Smooth muscle cell (in vitro differentiated cells): Measurements from ENCODE around the gene HNMT. TPM values are rescaled to one million over a fixed set of nuclear protein-coding genes. Genes with fewer than 3 reads are reported as not detected.

Experiments used
- DNase-seq: peaks from one replicate; lab custom pipeline; 2025; ENCODE audit not compliant: unreplicated experiment; lab: John Stamatoyannopoulos, UW
- H2AFZ ChIP-seq: fragments of 200-600 bp; sonication (generic); 2 replicates; pipeline ENCODE4 v1.6.0; 2016; ENCODE audit warnings: antibody characterized with exemption, low read depth, mild to moderate bottlenecking
- H3F3A ChIP-seq: fragments of 200-600 bp; sonication (generic); 2 replicates; pipeline ENCODE4 v1.6.0; 2017; ENCODE audit warnings: antibody characterized with exemption, low read depth
- H3K27ac ChIP-seq: fragments of 200-600 bp; sonication (generic); 2 replicates; pipeline ENCODE4 v1.5.1; 2016; ENCODE audit warnings: low read depth, mild to moderate bottlenecking
- H3K27me3 ChIP-seq: fragments of 200-600 bp; sonication (generic); 2 replicates; pipeline ENCODE4 v1.6.1; 2016; ENCODE audit warnings: low read depth, mild to moderate bottlenecking
- H3K36me3 ChIP-seq: fragments of 200-600 bp; sonication (generic); 2 replicates; pipeline ENCODE4 v1.5.1; 2016; ENCODE audit warnings: low read depth
- H3K4me1 ChIP-seq: fragments of 200-600 bp; sonication (generic); 2 replicates; pipeline ENCODE4 v1.5.1; 2016; ENCODE audit warnings: low read depth
- H3K4me2 ChIP-seq: fragments of 200-600 bp; sonication (generic); 2 replicates; pipeline ENCODE4 v1.6.0; 2016; ENCODE audit warnings: mild to moderate bottlenecking
- H3K4me3 ChIP-seq: fragments of 200-600 bp; sonication (generic); 2 replicates; pipeline ENCODE4 v1.5.1; 2016; ENCODE audit warnings: mild to moderate bottlenecking
- H3K79me2 ChIP-seq: fragments of 200-600 bp; sonication (generic); 2 replicates; pipeline ENCODE4 v1.6.0; 2016; ENCODE audit warnings: low read depth, mild to moderate bottlenecking
- H3K9ac ChIP-seq: fragments of 200-600 bp; sonication (generic); 2 replicates; pipeline ENCODE4 v1.6.0; 2016; ENCODE audit warnings: low read depth
- H3K9me3 ChIP-seq: fragments of 200-600 bp; sonication (generic); replicated peaks from 2 replicates; pipeline ENCODE4 v1.5.1; 2016; ENCODE audit warnings: low read depth
- H4K20me1 ChIP-seq: fragments of 200-600 bp; sonication (generic); 2 replicates; pipeline ENCODE4 v1.6.0; 2016; ENCODE audit warnings: low read depth
- WGBS: methylation state at CpG from one replicate; pipeline ENCODE4 v1.1.7; 2016; ENCODE audit warnings: low lambda C conversion rate; 5-methylcytosine and 5-hydroxymethylcytosine counted together
- polyA plus RNA-seq: library from polyadenylated mRNA; unstranded; fragments of >200 nt; fragmentation: Nextera tagmentation; extraction: Ambion mirVana; gene quantifications from 2 replicates; pipeline ENCODE4 v1.2.1, GENCODE V29; 2016
- total RNA-seq: library from RNA; depleted of rRNA; stranded (reverse); fragments of >200 nt; gene quantifications from 2 replicates; pipeline ENCODE4 v1.2.3, GENCODE V29; 2014
- TF ChIP-seq, protein P1 (sequence below): fragments of 200-600 bp; sonication (generic); IDR thresholded peaks from 2 replicates; pipeline ENCODE4 v1.5.1; 2017; ENCODE audit warnings: borderline replicate concordance, mild to moderate bottlenecking, antibody characterized with exemption; ENCODE audit not compliant: insufficient read depth, poor library complexity, severe bottlenecking

The HNMT gene
- total and polyA plus RNA-seq, 2 experiments from 2014 or later = 3.6 to 9.6 TPM

DNA sequence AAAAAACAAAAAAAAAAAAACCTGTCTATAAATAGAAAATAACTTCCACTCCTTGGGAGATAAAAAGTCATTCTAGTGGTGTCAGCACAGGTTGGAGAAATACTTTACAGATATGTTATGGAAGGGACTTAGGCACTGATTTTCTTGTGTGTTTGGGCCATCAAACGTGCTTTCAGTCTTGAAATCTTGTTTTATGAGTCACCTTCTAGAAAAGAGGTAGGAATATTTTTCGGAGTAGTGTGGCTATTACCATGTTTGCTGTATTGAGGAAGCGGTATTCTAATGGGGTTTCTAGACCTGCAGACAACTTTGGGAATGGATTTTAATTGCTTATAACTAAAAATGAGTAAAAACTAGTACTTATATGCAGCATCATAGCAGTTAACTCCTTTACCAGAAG lies 12.0 kb downstream of the HNMT start:
- TF ChIP-seq, protein P1, sequence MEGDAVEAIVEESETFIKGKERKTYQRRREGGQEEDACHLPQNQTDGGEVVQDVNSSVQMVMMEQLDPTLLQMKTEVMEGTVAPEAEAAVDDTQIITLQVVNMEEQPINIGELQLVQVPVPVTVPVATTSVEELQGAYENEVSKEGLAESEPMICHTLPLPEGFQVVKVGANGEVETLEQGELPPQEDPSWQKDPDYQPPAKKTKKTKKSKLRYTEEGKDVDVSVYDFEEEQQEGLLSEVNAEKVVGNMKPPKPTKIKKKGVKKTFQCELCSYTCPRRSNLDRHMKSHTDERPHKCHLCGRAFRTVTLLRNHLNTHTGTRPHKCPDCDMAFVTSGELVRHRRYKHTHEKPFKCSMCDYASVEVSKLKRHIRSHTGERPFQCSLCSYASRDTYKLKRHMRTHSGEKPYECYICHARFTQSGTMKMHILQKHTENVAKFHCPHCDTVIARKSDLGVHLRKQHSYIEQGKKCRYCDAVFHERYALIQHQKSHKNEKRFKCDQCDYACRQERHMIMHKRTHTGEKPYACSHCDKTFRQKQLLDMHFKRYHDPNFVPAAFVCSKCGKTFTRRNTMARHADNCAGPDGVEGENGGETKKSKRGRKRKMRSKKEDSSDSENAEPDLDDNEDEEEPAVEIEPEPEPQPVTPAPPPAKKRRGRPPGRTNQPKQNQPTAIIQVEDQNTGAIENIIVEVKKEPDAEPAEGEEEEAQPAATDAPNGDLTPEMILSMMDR = no peak
- Histone ChIP-seq H3K79me2 (peaks cover 3% of the 10 kb centered on the region), H3K9me3 (no peaks in the 10 kb centered on the region), H3K4me2 (no peak overlapping the region), H4K20me1 (no peaks in the 10 kb centered on the region), H2AFZ (no peak overlapping the region), H3F3A (no peaks in the 10 kb centered on the region), H3K27me3 (no peaks in the 10 kb centered on the region), H3K4me1 (no peaks in the 10 kb centered on the region), H3K36me3 (no peaks in the 10 kb centered on the region), H3K9ac (no peak overlapping the region), H3K27ac (peak overlapping the region; percentile 13), H3K4me3 (no peak overlapping the region)
- 80% methylated on average over 3 of the region's 3 CpGs for WGBS
- no peak for DNase-seq

DNA sequence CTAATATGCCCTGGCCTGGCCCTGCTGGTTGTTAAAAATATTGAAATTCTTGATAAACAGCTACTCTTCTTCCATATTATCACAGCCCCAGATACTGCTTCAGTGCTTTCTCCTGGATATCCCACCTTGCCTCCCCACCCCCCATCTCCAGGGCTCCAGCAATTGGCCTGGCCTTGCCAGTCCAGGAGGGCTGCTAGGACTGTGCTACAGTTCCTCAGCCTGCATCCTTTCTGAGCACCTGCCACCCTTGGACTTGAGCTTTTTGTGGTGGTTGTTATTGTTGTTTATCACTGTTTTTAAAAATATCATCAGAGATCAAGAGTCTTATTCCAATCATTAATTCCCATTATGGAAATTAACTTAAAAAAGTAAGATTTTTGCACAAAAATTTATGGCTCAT lies 13.5 kb downstream of the HNMT start:
- H3F3A ChIP-seq = no peaks in the 10 kb centered on the region
- no peak overlapping the region for H3K9ac ChIP-seq
- H3K36me3 ChIP-seq = no peaks in the 10 kb centered on the region
- no peaks in the 10 kb centered on the region for H3K79me2 ChIP-seq
- H3K4me1 ChIP-seq = no peaks in the 10 kb centered on the region
- no peak overlapping the region for H3K27ac ChIP-seq
- TF ChIP-seq, protein P1 = no peak
- H3K27me3 ChIP-seq = no peaks in the 10 kb centered on the region
- H3K4me2 ChIP-seq = no peak overlapping the region
- H3K4me3 ChIP-seq = no peak overlapping the region
- no peak for DNase-seq
- H4K20me1 ChIP-seq = no peaks in the 10 kb centered on the region
- H2AFZ ChIP-seq = no peak overlapping the region
- no peaks in the 10 kb centered on the region for H3K9me3 ChIP-seq

DNA sequence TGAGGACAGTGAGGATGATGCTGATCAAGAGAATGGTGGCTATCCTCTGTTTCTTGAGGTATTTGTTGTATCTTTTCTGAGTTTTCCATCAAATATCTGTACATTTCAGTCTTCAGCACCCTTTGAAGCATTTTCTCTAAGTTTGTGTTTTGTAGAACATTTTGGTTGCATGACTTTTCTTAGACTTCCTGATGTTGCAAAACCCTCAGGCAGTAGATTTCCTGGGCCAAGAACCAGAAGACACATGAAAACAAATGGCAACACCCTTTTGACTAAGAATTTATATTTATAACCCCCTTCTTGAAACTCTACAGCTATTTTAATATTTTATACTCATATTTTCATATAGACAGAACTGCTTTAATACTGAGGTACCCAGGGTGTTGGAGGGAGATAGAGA lies 16.2 kb downstream of the HNMT start:
- H3K36me3 ChIP-seq = no peaks in the 10 kb centered on the region
- H3K27ac ChIP-seq = no peak overlapping the region
- H3K4me3 ChIP-seq = no peak overlapping the region
- no peak overlapping the region for H3K9ac ChIP-seq
- no peak overlapping the region for H2AFZ ChIP-seq
- TF ChIP-seq, protein P1 = no peak
- no peaks in the 10 kb centered on the region for H3F3A ChIP-seq
- no peaks in the 10 kb centered on the region for H4K20me1 ChIP-seq
- H3K9me3 ChIP-seq = no peaks in the 10 kb centered on the region
- no peaks in the 10 kb centered on the region for H3K27me3 ChIP-seq
- no peak for DNase-seq
- H3K79me2 ChIP-seq = no peaks in the 10 kb centered on the region
- H3K4me1 ChIP-seq = no peaks in the 10 kb centered on the region
- H3K4me2 ChIP-seq = no peak overlapping the region

DNA sequence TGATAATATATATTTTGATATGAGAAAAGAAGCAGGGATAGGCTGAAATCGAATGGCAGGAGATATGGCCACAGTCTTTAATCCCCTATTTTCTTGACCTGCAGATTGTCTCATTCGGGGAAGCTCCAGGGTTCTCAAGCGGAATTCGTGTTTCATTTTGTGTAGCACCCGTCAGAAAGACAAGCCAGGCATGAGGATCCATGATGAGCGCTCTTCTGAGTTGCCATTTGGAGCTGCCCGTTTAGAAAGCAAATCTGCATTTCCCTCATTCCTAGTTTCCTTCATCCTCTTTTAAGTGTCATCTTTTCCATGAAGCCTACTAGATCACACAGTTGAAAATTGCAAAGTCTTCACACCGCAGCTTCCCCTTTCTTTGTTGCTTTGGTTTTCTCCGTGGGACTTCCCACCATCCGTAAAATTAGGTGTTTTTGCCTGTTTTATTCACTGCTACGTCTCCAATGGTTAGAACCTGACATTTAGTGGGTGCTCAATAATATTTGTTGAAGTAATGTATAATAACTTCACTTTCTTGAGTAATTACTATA lies 16.9 kb downstream of the HNMT start:
- Histone ChIP-seq H3F3A (no peaks in the 10 kb centered on the region), H3K36me3 (no peaks in the 10 kb centered on the region), H3K27ac (no peak overlapping the region), H3K79me2 (no peaks in the 10 kb centered on the region), H3K9ac (no peak overlapping the region), H3K4me1 (no peaks in the 10 kb centered on the region), H3K27me3 (no peaks in the 10 kb centered on the region), H3K4me3 (no peak overlapping the region), H3K4me2 (no peak overlapping the region), H4K20me1 (no peaks in the 10 kb centered on the region), H3K9me3 (no peaks in the 10 kb centered on the region), H2AFZ (no peak overlapping the region)
- WGBS = 95% methylated on average over 11 of the region's 11 CpGs
- DNase-seq = no peak
- TF ChIP-seq, protein P1 = no peak
